RWPE1 (cell line): ENCODE data around the gene ACAN.

ENCODE experiments used
- CTCF ChIA-PET: fragments of 350-600 bp; sonication (Branson Sonifier 250); formaldehyde crosslinking; extraction: SDS; loops from one replicate; lab custom pipeline; 2021; lab: Yijun Ruan, JAX
- POLR2A ChIA-PET: fragments of 400-600 bp; formaldehyde crosslinking; extraction: SDS; loops from one replicate; lab custom pipeline; 2020; ENCODE audit warnings: antibody characterized with exemption; ENCODE audit not compliant: low non-redundant PET; lab: Yijun Ruan, JAX
- DNase-seq: peaks from one replicate; pipeline ENCODE4 v3.0.0; 2012; ENCODE audit warnings: low spot score
- H3K27ac ChIP-seq: fragments of 450-650 bp; 2 replicates; pipeline ENCODE4 v1.5.1; 2017
- CTCF ChIP-seq: fragments of 450-650 bp; conservative IDR thresholded peaks from 2 replicates; pipeline ENCODE4 v1.5.1; 2017; ENCODE audit warnings: low read depth, mild to moderate bottlenecking

ACAN gene

GRCh38 chr15:88913850-88914169 lies 110.6 kb downstream of the ACAN start:
- no peak for DNase-seq
- TF ChIP-seq CTCF: no peak
- H3K27ac ChIP-seq: peak overlapping the region; percentile 99
- CTCF ChIA-PET: interaction anchor here (0.6 kb wide), 1 partner anchor 1372 kb away, joined by 3 read pairs; no protein-coding TSS in a partner anchor
- POLR2A ChIA-PET: no interaction called here

DNA sequence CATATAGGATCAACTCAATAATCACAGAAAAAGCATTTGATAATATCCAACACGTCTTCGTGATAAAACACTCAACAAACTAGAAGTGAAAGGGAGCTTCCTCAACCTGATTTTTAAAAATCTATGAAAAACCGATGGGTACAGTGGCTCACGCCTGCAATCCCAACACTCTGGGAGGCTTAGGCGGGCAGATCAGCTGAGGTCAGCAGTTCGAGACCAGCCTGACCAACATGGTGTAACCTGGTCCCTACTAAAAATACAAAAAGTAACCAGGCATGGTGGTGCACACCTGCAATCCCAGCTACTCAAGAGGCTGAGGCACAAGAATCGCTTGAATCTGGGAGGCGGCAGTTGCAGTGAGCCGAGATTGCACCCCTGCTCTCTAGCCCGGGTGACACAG lies 112.1 kb downstream of the ACAN start:
- H3K27ac ChIP-seq: peak overlapping the region; percentile 99
- ChIA-PET CTCF (interaction anchor here (0.6 kb wide), 1 partner anchor 10 kb away, joined by 3 read pairs; no protein-coding TSS in a partner anchor), POLR2A (no interaction called here)
- no peak for DNase-seq
- no peak for TF ChIP-seq CTCF

DNA sequence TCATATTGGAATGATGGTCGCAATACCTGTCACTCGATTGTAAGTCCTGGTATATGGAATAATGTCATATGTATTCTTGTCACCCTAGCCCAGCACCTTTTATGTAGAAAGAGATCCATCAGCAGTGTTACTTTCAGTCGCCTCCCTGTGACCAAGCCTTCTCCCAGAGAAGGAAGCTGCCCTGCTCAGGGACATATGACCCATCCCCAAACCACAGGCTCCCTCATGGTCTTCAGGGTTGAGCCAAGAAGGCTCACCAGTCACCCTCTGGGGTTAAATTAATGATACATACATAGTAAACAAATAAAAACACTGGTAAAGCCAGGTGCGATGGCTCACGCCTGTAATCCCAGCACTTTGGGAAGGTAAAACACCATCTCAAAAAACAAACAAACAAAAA lies 114.5 kb downstream of the ACAN start:
- no peak for TF ChIP-seq CTCF
- no peak overlapping the region for H3K27ac ChIP-seq
- POLR2A ChIA-PET: no interaction called here
- CTCF ChIA-PET: interaction anchor here (1.0 kb wide), 1 partner anchor 103 kb away, joined by 4 read pairs; no protein-coding TSS in a partner anchor
- no peak for DNase-seq

DNA sequence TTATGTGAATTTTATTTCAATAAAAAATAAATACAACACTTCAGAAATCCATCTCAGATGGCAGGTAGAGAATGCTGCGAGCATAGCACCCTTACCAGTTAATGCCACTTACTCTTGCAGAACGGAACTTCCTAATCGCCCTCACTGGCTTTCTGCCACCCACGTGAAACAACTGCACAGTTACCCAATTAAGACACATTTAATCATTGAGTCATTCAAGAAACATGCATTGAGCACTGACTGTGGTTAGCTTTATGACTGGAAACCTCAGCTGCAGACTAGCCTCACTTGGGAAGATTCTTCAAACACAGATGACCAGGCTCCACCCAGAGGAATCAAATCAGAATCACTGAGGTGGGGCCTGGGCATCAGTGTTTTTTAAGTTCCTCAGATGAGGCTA lies 115.5 kb downstream of the ACAN start:
- peak overlapping the region; percentile 80 for H3K27ac ChIP-seq
- peak; percentile 90 for DNase-seq
- ChIA-PET CTCF (interaction anchor here (1.0 to 1.5 kb wide), 2 partner anchors 14 to 102 kb away, joined by 4 read pairs; no protein-coding TSS in a partner anchor), POLR2A (no interaction called here)
- TF ChIP-seq CTCF: no peak

DNA sequence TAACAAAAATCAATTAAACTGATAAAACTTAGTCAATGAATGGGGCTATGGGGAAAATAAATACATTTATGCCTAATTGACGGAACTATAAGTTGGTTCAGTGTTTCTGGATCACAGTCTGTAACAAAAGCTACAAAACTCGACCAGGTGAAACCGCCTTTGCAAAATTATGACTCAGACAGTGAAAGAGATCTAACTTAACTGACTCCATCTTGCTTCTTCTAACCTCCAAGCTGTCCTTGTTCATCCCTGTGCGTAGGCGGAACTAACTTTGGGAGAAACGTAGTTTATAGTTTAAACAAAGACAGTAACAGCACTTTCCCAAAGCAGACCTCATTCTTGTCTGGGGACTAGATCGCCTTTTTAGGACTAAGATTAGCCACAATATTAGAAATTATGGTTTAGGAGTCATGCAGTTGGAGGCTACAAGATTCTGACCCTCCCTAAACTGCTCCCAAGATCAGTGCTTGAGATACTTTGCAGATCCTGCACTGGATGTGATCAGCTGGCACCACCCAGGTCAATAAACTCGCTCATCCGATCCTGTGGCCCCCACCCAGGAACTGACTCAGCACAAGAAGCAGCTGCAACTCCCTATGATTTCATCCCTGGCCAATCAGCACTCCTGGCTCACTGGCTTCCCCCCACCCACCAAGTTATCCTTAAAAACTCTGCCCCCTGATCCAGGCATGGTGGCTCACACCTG lies 117.1 kb downstream of the ACAN start:
- POLR2A ChIA-PET: no interaction called here

GRCh38 chr15:88920892-88921435 lies 117.7 kb downstream of the ACAN start:
- DNase-seq: peak; percentile 42
- H3K27ac ChIP-seq: peak overlapping the region; percentile 83
- ChIA-PET CTCF (interaction anchor here (0.6 to 0.9 kb wide), 2 partner anchors 9 to 309 kb away, joined by 4 read pairs; no protein-coding TSS in a partner anchor), POLR2A (interaction anchor here (0.6 kb wide), 1 partner anchor 95 kb away, joined by 3 read pairs; no protein-coding TSS in a partner anchor)

More for the DNA sequence above, 117.1 kb downstream of the ACAN start:
- H3K27ac ChIP-seq: peak overlapping the region; percentile 83
- no peak for TF ChIP-seq CTCF
- no peak for DNase-seq
- CTCF ChIA-PET: interaction anchor here (0.6 to 1.5 kb wide), 2 partner anchors 16 to 310 kb away, joined by 4 read pairs; no protein-coding TSS in a partner anchor
